GM19023 (cell line): ENCODE results near the gene F2RL2.

Experiments
- ATAC-seq: cut with Tn5 transposase; IDR thresholded peaks from one replicate; pipeline ENCODE4 v1.9.1; 2021; ENCODE audit warnings: mild to moderate bottlenecking, moderate library complexity; ENCODE audit not compliant: unreplicated experiment

Gene F2RL2

DNA sequence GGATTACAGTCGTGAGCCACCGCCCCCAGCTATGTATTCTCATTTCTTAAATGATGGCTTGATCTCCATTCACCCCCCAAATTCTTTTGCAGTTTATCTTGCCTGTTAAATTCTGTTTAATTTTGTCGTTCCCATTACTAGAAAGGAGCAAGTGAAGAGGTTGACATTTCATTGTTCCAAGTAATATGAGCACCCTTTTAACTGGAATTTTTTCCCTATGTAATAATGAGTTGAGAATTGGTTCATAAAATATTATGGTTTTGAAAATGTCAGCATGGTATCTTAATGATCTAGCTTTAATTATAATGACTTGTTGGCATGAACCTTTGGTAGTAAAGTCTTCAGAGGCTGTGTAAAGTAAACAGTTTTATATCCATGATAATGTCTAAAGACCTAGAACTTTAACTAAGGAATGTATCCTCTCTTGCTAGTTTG is 37.4 kb downstream of the F2RL2 start:
- no peak for ATAC-seq

DNA sequence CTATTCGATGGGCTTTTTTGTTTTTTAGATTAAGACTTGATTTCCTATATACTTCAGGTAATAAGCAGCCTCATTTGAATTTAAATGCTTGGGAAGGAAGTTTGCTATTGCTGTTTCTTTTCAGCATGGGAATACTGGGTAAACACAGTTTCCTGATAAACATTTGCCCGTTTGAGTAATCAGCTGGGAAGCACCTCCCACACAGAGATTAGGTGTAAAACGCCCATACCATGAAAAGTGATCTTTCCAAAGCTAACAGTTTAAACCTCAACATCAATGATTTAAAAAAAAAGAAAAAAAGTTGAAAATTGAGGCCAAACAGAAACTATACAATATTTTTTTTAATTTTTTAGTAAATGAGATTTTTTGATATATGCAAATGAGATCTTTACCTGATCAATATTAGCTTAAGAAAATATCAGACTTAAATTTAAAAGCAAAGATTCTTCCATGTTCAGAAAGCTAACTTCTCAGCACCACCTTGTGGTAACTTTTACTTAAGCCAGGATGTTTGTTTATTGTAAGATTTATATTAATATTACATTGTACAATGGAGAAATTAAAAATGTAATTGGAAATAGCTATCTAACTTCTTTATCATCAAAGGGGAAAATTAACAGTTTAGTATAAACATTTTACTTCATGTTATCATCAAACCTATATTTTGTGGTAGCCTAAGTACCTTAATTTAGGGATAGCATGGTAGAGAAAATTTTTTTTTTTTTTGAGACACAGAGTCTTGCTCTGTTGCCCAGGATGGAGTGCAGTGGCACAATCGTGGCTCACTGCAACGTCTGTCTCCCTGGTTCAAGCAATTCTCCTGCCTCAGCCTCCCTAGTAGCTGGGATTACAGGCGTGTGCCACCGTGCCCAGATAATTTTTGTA is 39.8 kb downstream of the F2RL2 start:
- no peak for ATAC-seq

DNA sequence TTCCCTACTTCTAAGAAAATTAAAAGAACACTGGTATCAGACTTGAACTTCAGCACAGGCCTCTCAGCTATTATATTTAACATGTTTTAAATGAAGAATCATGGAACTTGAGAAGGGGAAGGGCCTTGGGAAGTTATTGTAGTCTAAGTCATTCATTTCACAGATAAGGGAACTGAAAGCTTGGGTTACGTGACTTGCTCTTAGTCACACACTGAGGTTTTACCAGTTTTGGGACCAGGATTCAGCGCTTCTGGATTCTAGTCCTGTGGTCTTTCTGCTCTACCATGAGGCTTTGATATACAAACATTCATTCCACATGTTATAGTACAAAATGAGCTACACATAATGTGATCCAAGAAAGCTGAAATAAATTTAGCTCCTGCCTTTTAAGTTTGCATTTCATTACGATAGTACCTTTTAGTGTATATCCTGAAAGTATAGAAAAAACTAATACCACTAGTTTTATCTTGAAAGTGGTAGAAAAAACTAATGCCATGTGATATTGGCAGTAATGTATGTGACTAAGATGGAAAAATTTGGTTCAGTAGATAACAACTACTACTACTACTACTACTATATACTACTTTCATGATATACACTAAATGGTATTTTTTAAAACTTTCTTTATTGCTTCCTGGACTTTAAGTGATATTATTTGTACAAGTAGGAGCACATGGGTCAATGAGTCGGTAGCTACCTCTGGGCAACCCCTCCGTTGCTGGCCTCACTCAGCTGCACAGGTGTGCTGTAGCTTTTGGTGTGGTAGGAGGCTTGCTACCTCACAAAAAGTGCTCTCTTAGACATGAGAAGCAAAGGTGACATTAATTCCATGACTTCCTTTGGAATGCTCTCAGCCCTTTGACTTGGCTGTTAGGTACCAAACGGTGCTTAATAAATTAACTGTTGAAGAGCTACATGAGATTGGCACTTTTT is 40.7 kb downstream of the F2RL2 start:
- ATAC-seq: peak; percentile 89

DNA sequence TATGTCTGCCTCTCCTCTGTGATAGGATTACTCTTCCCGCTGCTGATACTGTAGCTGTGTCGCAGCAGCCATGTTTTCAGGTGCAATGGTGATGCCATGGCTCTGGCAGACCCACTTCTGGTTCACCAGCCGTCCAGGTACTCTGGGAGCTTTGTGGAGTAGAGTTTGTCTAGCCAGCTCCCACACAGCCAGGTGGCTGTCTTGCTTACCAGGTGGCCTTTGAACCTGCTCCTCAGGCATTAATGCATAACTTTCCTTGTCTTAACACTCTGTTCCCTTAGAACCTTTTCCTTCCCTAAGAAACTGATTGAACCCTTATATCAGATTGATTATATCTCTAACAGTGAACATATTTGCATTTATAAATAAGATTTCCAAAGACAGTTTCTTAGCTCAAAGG is 42.2 kb downstream of the F2RL2 start:
- no peak for ATAC-seq

DNA sequence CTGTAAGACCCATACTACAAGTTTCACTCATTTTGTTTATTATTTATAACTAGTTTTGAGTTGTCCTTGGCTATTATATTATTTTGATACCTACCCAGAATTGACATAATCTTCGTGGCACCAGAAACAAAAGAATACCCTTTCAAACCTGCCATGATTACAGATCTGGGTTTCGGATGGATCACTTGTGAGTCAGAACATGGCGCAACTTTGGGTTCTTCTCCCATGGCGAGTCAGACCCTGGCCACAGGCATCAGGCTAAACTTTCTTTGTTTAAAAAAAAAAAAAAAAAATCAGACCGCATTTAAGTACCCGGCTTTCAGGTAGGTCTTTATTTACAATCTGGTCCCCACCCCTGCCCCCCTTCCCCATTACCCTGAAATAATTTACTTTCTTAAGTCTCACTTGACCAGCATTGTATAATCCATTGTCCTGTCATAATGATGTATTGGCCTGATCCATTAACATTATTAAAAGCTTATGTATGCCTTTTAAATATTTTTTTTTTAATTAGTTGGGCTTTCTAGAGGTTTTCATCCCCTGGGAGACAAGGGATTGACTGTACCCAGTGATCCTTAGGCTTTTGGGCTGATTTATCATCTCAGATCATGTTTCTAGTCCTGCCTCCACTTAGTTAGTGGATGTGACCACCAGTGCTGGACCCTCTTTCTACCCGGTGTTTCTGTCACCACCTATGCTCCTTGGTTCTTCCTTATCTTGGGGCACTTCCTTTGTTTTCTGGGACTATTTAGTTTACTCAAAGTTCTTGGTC is 43.9 kb downstream of the F2RL2 start:
- no peak for ATAC-seq

DNA sequence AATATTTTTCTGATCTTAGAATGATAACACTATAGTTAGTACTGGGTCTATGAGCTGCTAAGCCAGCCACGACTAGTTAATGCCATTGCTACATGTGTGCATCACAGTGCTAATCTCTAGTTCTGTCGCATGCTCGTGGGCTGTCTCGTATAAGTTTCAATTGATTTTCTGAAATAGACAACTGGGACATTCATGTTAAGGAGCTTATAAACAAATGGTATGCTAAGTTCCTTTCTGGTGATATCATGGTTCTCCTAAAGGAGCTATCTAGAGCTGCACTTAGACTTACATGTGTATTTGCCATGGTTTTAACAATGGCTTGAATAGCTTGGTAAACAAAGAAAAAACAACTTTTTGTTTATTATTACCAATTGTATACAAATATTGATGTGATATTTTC is 46.2 kb downstream of the F2RL2 start:
- no peak for ATAC-seq

DNA sequence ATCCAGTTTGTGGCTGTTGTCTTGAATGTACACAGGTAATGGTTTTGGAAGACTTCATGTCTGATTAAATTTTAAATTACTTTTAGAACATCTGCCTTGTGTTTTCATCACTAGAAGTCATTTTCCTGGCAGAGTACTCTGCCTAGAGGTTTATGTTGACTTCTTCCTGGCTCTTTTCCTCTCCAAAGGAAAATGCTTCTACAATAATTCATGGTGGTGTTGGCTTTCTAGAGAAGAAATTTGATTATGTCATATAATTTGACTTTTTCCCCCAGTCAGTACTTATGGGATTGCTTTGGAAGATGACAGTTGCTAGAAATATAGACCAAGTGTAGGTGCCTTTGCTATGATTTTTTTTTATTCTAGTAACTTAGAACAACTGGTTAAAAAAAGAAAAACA is 46.8 kb downstream of the F2RL2 start:
- no peak for ATAC-seq

DNA sequence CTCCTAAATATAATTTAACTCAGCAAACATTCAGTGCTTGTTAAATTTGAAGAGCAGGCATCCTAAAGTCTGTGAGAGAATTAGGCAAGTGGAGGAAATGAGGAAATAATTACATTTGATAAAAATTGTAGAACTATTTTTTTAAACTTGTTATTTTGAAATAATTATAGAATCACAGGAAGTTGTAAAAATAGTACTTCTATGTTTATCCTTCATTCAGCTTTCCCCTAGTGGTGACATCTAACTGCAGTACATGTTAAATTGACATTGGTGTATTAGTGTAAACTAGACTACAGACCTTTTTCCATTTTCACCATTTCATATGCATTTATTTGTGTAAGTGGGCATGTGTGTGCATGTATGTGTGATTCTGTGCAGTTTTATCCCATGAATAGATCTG is 51.6 kb downstream of the F2RL2 start:
- no peak for ATAC-seq

DNA sequence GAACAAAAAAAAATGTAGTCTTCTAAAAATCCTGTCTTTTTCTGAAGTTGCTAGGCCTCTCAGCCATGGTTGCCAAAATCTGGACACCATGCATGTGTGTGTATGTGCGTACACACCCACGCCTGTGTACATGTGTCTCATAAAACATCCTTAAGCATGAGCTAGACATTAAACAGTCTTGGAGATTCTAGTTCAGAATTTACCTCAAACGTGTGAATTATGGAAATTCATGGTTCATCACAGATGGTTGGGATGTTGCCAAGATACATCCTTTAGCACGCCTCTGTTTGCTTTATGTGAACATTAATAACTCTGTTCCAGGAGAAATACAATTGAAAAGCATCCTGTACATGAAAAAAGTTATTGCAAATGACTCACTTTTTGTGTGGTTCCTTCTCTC is 53.0 kb downstream of the F2RL2 start:
- ATAC-seq: no peak
